SK-N-MC (cell line): ENCODE measurements around the gene SLC25A52.

Experiments used
- EZH2 ChIP-seq: fragments of 200-600 bp; sonication (generic); IDR thresholded peaks from one replicate; pipeline ENCODE4 v1.6.1; 2017; ENCODE audit warnings: antibody characterized with exemption
- POLR2AphosphoS5 ChIP-seq: IDR thresholded peaks from 2 replicates; pipeline ENCODE4 v1.6.1; 2012; ENCODE audit warnings: mild to moderate bottlenecking, low read depth, low read length, borderline replicate concordance

- TF ChIP-seq EZH2 (no peak), POLR2AphosphoS5 (no peak)
Measured at GRCh38 chr18:31773774-31774476, 13.2 kb upstream of the SLC25A52 start.
